GM21367 (cell line): ENCODE data around the gene SLC25A44.
"Not testable (repeated sequence)": the region's sequence is repeated elsewhere in the genome, so short reads cannot be mapped to it uniquely, and the experiment has no call there.

Source experiments
- ATAC-seq: cut with Tn5 transposase; IDR thresholded peaks from one replicate; pipeline ENCODE4 v1.9.1; 2021; ENCODE audit not compliant: unreplicated experiment

The SLC25A44 gene

DNA sequence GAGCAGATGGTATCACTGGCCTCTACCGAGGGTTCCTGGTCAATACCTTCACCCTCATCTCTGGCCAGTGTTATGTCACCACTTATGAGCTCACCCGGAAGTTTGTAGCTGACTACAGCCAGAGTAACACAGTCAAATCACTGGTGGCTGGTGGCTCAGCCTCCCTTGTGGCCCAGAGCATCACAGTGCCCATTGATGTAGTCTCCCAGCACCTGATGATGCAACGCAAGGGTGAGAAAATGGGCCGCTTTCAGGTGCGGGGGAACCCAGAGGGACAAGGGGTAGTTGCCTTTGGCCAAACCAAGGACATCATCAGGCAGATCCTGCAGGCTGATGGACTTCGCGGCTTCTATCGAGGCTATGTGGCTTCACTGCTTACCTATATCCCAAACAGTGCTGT, 6.1 kb downstream of the SLC25A44 start:
- no peak for ATAC-seq

DNA sequence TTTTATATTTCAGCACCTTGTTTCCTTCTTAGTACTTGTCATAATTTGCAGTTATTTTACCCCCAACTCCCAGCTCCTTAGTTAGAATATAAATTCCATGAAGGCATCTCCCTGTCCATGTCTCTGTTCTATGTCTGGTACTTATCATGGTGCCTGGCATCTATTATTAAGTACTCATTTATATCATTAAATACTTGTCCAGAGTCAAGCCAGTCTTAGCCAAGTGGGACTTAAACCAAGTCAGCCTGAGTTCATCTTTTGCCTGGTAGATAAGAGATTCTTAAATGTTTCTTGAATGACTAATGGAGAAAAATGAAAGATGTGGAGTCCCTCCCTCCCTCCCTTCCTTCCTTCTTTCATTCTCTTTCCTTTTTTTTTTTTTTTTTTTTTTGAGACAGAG, 9.4 kb downstream of the SLC25A44 start:
- ATAC-seq: no peak

DNA sequence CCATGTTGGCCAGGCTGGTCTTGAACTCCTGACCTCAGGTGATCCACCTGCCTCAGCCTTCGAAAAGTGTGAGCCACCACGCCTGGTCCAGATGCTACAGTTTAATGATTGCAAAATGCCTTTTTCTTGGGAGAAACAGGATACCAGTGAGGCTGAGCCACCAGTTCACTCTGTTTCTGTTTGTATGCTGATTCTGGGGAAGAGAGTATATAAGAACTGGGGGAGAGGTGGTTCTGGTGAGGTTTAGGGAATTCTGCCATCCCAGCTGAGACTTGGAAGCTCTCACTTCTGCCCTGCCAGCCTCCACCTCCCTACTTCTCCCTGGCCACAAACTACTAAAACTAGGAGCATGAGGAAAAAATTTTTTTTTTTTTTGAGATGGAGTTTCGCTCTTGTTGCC, 10.8 kb downstream of the SLC25A44 start:
- no peak for ATAC-seq

DNA sequence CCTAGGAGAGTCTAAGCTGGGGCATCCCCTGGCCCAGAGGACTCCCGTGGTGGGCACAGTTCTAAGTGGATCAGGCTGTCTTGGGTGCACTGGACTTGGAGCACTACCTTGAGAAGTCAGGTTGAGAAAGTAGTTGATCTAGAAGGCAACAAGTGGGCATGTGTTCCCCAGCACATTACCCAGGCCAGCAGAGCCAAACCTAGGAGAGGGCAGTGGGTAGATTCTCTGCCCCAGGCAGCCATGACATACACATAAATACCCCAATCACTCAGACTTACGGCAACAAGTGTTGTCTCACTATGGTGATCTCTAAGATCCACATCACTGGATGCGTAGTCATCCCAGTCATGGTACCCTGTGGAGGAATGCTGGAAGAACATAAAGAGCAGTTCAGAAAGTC, 17.3 kb downstream of the SLC25A44 start:
- ATAC-seq: no peak

DNA sequence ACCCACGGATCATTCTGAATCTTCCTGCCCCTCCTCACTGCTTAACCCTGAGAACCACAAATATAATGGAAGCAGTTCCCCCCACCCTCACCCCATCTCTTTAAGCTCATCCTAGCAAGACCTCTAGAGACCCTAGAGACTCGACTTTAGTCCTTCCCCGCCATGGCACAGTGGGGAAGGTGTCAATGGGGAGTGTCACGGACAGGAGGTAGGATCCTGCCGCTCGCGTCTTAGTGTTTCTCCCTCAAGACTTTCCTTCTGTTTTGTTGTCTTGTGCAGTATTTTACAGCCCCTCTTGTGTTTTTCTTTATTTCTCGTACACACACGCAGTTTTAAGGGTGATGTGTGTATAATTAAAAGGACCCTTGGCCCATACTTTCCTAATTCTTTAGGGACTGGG, 18.2 kb downstream of the SLC25A44 start:
- no peak for ATAC-seq

DNA sequence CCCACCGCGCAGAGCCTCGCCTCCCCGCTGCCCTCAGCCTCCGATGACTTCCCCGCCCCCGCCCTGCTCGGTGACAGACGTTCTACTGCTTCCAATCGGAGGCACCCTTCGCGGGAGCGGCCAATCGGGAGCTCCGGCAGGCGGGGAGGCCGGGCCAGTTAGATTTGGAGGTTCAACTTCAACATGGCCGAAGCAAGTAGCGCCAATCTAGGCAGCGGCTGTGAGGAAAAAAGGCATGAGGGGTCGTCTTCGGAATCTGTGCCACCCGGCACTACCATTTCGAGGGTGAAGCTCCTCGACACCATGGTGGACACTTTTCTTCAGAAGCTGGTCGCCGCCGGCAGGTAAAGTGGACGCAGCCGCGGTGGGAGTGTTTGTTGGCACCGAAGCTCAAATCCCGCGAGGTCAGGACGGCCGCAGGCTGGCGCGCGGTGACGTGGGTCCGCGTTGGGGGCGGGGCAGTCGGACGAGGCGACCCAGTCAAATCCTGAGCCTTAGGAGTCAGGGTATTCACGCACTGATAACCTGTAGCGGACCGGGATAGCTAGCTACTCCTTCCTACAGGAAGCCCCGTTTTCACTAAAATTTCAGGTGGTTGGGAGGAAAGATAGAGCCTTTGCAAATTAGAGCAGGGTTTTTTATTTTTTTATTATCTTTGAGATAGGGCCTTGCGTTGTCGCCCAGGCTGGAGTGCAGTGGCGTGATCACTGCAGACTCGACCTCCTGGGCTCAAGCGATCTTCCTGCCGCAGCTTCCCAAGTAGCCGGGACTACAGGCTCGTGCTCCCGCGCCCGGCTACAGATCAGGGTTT, 19.1 kb downstream of the SLC25A44 start, which contains the start of gene PMF1:
TSS of gene PMF1 (plus strand) at position 175 of the 811 bp plus-strand sequence. CDS start at position 184, 9 bp downstream.
- ATAC-seq: peak; percentile 78

DNA sequence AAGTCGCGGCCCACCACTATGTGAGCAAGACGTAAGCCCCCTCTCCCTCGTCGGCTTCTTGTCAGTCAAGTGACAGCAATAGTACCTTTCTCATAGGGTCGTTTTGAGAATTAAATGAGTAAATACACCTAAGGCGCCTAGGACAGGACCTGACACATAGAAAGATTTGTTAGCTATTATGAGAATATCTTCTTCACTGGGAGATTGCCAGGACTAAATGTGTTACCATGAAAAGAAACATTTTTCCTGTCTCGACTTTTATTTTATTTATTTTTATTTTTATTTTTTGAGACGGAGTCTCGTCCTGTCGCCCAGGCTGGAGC, 19.7 kb downstream of the SLC25A44 start:
- no peak for ATAC-seq

DNA sequence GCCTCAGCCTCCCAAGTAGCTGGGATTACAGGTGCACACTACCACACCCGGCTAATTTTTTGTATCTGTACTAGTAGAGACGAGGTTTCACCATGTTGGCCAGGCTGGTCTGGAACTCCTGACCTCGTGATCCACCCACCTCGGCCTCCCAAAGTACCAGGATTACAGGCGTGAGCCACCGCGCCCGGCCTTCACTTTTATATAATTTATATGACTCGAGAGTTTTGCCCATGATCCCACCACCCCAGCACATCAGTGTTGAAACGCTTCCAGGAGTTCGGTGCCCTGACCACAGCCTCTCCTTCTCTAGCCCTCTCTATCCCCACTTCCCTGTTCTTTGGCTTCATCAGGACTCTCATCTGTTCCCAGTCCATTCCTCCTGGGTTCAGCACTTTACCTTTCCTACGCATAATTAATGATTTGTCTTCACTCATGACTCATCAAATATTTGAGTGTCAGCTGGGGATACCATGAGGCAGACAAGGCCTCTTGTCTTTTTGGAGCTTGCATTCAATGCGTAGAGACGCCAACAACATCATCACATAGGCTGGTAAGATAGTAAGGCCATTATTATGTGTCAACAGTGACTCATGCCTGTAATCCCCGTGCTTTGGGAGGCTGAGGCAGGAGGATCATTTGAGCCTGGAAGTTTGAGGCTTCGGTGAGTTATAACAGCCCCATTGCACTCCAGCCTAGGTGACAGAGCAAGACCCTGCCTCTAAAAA, 20.3 kb downstream of the SLC25A44 start:
- no peak for ATAC-seq

DNA sequence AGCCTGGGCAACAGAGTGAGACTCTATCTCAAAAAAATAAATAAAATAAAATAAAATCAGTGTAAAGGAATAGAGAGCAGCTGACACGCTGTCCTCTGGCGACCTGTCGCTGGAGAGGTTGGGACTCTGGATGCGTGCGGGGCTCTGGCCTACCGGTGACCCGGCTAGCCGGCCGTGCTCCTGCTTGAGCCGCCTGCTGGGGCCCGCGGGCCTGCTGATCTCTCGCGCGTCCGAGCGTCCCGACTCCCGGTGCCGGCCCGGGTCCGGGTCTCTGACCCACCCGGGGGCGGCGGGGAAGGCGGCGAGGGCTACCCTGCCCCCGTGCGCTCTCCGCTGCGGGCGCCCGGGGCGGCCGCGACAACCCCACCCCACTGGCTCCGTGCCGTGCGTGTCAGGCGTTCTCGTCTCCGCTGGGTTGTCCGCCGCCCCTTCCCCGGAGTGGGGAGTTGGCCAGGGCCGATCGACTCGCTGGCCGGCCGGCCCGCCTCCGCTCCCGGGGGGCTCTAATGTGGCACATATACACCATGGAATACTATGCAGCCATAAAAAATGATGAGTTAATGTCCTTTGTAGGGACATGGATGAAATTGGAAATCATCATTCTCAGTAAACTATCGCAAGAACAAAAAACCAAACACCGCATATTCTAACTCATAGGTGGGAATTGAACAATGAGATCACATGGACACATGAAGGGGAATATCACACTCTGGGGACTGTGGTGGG, 22.6 kb downstream of the SLC25A44 start:
- not testable (repeated sequence) for ATAC-seq

DNA sequence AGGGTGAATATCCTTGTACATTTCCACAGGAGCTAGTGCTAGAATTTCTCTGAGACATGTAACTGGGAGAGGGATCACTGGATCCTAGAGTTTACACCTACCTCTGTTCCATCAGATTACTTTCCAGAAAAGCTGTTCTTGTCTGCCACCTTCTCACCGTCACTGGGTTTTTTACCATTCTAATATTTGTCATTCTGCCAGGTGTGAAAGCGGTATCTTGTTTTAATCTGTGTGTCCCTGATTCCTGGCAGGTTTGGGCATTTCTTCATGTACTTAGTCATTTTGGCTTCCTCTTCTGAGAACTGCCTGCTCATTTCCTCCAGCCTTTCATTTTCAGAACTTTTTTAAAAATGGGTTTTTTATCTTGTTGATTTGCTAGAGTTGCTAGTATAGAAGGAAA, 24.0 kb downstream of the SLC25A44 start:
- no peak for ATAC-seq

DNA sequence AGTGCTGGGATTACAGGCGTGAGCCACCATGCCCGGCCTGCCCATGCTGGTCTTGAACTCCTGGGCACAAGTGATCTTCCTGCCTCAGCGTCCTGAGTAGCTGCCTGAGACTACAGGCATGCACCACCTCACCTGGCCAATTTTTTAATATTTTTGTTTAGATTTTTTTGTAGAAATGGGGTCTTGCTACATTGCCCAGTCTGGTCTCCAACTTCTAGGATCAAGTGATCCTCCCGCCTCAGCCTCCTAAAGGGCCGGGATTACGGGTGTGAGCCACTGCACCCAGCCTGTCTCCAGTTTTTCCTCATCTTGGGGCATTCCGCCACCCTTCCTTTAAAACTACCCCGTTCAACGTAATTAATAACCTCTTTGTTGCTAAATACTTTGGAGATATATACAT, 26.3 kb downstream of the SLC25A44 start:
- ATAC-seq: no peak

DNA sequence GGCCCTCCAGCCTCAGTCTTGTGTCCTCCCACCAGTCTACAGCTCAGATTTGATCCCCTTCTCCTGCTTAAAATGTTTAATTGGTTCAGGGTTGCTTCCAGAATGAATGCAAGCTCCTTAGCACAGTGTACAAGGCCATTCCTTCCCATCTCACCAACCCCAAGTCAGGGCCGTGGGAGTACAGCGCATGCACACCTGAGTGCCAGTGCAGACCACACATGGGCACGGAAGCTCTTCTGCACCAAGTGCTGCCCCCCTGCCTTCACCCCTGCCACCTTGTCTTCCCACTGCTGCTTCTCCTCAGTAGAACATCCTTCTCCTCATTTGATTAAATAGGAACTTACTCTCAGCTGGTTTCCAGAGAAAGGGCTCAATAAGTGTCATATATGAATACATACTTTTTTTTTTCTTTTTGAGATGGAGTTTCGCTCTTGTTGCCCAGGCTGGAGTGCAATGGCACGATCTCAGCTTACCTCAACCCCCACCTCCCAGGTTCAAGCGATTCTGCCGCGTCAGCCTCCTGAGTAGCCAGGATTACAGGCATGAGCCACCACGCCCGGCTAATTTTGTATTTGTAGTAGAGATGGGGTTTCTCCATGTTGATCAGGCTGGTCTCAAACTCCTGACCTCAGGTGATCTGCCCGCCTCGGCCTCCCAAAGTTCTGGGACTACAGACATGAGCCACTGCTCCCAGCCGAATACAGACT, 28.2 kb downstream of the SLC25A44 start:
- no peak for ATAC-seq

DNA sequence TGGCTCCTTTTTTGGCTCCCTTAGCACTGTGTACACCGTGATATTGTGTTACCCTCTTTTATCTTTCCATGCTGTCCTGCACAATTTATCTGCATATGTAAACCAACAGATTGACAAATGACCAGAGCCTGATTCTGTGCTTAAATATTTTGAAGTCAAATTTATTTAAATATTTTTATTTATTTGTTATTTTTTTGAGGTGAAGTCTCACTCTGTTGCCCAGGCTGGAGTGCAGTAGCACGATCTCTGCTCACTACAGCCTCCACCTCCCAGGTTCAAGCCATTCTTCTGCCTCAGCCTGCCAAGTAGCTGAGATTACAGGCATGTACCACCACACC, 31.7 kb downstream of the SLC25A44 start:
- ATAC-seq: no peak

DNA sequence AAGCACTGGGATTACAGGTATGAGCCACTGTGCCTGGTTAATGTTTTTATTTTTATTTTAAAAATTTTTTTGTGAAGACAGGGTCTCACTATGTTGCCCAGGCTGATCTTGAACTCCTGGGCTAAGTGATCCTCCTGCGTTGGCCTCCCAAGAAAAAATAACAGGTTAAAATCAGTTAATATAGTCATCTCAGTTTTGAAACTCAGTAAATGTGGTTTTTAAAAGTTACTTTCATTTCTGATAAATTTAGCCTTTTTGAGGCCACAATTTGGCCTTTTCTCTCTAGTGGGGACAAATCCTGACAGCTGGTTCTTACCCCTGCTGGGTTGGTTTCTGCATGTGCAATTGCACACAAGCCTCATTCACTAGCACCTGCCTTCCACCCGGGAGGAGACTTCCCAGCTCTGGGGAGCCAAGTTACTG, 32.2 kb downstream of the SLC25A44 start:
- ATAC-seq: peak; percentile 62

DNA sequence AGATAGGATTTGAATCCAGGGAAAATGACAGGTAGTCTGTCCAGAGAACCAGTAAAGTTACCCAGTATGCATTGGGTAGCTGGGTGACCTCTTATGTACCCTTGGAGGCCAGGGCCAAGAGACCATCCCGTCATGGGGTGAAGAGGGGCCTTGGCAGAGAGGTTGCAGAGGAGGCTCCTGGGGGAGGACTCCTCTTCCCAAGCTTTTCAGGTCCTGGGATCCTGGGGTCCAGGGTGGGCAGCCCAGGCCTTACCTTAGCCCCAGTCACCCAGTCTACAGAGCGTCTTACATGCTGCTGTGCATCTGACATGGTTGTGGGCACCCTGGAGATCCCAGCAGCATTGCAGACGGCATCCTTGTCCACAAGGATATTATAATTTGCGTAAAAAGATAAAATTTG, 32.9 kb downstream of the SLC25A44 start:
- ATAC-seq: no peak

DNA sequence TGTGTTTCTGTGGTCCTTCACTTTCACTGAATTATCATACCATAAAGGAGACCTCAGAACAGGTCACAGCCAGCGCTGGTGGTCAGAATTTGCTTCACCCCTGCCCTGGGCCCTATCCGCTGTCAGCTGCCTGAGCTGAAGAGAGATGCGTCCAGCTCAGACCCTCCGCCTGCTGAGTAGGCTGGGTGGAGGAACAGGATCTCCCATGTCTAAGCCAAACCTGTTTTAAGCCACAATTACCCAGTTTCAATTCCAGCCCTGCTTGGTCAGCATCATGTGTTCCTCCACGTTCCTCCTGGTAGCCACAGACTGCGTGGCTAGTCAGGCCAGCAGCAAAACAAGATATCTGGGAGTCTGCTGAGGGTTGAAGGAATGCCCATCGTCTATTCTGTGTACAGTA, 34.6 kb downstream of the SLC25A44 start:
- ATAC-seq: no peak

DNA sequence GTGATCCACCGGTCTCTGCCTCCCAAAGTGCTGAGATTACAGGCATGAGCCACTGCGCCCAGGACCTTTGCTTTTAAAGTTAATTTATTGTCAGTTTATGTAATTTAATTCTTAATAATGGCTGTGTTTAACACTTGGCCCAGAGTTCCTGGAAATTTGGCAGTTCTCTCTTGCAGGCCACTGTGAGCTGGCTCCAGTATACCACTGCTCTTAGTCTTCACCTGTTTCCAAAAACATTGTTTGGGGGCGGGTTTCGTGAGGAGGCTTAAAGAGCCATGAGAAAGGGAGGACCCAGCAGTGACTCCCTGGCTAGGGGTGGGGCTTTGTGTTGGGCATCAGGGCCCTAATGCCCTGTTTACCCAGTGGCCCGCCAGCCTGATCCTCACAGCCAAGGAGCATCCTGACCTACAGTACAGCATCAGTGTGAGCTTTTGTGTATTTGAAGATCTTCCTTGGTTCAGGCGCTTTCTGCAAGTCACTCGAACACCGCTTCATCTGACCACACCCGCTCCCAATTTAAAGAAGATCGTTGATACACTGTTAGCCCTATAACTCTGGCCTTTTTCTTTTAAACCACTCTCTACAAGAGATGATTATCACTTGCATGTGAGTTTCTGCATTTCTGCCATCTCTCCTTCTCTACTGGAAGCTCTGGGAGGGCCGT, 36.0 kb downstream of the SLC25A44 start:
- ATAC-seq: no peak

DNA sequence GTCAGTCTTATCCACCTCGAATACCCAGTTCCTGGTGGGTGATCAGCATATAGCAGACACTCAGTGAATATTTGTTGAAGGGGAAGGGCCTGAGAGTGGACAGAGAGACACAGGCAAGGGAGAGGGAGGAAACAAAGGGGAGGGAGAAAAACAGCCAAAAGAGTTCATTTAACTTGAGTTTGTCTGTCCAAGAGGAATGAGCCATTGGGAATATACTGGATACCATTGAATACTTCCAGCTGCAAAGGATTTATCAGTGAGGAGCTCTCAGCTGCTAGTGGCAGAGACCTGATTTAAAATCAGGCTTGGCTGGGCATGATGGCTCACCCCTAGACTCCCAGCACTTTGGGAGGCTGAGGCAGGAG, 36.6 kb downstream of the SLC25A44 start:
- no peak for ATAC-seq

DNA sequence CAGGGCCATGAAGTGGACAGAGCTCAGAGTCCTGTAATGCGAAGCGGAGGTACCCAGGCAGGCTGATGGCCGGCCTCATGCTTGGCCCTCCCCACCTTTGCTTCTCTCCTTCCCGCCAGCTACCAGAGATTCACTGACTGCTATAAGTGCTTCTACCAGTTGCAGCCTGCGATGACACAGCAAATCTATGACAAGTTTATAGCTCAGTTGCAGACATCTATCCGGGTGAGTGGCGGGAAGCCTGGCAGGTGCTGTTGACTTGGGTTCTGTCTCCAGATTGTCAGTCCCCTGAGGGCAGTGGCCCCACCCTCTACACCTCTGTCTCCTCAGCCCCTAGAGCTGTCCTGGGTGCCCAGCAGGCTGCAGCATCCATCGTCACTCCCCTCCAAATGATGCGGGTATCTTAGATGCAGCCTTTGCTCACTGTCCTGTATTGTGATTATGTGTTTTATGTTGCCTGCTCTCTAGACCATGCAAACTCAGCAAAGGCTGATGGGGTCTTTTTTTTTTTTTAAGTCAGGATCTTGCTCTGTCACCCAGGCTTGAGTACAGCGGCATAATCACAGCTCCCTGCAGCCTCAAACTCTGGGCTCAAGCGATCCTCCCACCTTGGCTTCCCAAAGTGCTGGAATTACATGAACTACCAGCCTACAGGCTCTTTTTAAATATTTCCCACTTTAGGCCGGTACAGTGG, 38.4 kb downstream of the SLC25A44 start:
- ATAC-seq: no peak

DNA sequence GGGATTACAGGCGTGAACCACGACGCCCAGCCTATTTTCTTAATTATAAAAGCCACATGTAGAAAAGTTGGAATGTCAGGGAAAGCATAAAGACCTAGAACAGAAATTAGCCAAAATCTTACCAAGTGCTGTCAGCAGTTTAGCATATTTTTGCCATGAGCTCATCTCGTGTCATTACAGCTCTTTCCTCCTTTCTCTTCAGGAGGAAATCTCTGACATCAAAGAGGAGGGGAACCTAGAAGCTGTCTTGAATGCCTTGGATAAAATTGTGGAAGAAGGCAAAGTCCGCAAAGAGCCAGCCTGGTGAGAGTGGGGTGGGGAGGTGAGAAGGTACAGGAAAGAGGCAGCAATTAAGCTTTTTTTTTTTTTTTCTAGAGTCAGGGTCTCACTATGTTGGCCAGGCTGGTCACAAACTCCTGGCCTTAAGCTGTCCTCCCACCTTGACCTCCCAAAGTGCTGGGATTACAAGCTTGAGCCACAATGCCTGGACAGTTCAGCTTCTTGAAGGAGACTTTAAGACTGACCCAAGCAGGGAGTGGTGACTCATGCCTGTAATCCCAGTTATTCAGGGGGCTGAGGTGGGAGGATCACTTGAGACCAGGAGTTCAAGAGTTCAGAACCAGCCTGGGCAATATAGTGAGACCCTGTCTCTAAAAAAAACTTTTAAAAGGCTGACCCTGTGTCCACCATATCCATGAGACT, 39.7 kb downstream of the SLC25A44 start:
- no peak for ATAC-seq
